ENCODE results near the gene CIBAR2. TPM values are rescaled to one million over a fixed set of nuclear protein-coding genes. Genes with fewer than 3 reads are reported as not detected.

CIBAR2 gene
- total and polyA plus RNA-seq, 9 of the 15 experiments (the other 6 are each of a cell fraction or from before 2014, with no cell fraction given), result not detected

- TF ChIP-seq GTF3C2 (IDR thresholded peaks at IDR 0.05; ENCODE audit: borderline replicate concordance, extremely low read depth, insufficient read length) (no peak), USF1 (CRISPR knock-in tag; IDR thresholded peaks at IDR 0.05) (peak; percentile 88), RBBP5 (IDR thresholded peaks at IDR 0.05; ENCODE audit: borderline replicate concordance, insufficient read depth, low read length, poor library complexity, severe bottlenecking) (no peak), ZBTB7A (IDR thresholded peaks at IDR 0.05; ENCODE audit: borderline replicate concordance, control insufficient read depth, low read depth, low read length) (no peak), ZNF79 (CRISPR knock-in tag; IDR thresholded peaks at IDR 0.05; ENCODE audit: low read depth) (no peak), GTF2A2 (tag; IDR thresholded peaks at IDR 0.05) (no peak), ETS2 (tag; IDR thresholded peaks at IDR 0.05; ENCODE audit: borderline replicate concordance, poor library complexity, severe bottlenecking) (no peak), ZNF146 (CRISPR knock-in tag; IDR thresholded peaks at IDR 0.05; ENCODE audit: unreplicated experiment) (no peak), UBTF (IDR thresholded peaks at IDR 0.05; ENCODE audit: borderline replicate concordance in 1 of 2, low read depth in 2 of 2, low read length in 2 of 2) (peak in 1 of 2 experiments; percentile 73; a peak in 1 of 4 replicates), CBX2 (IDR thresholded peaks at IDR 0.05; ENCODE audit: insufficient read depth, low read length, poor library complexity, severe bottlenecking) (no peak), DPF2 (IDR thresholded peaks at IDR 0.05) (peak; percentile 68), MCM7 (IDR thresholded peaks at IDR 0.05) (peak in 1 of 2 experiments; percentile 84; a peak in 1 of 4 replicates), LARP7 (IDR thresholded peaks at IDR 0.05) (peak; percentile 88; the same call in 1 of the 2 replicates), HDAC1 (IDR thresholded peaks at IDR 0.05) (peak in 1 of 2 experiments; percentile 64; a peak in 1 of 4 replicates), CUX1 (CRISPR knock-in tag; IDR thresholded peaks at IDR 0.05) (no peak)
Observed at GRCh38 chr16:85137323-85138072, 25.2 kb upstream of the CIBAR2 start (continued).

Measured in K562 (cell line).